CD4-positive, alpha-beta T cell treated with Interleukin-17A for 4 hours (primary cell): Measurements from ENCODE around the gene PRAME.
A peak's percentile ranks its signal among the peaks of the same experiment; 100 is the strongest.
"Not testable (repeated sequence)": the region's sequence is repeated elsewhere in the genome, so short reads cannot be mapped to it uniquely, and the experiment has no call there.

ENCODE experiments used
- DNase-seq: peaks from one replicate; pipeline ENCODE4 v3.0.0-alpha.2; 2020; ENCODE audit warnings: mixed read lengths

The PRAME gene

DNA sequence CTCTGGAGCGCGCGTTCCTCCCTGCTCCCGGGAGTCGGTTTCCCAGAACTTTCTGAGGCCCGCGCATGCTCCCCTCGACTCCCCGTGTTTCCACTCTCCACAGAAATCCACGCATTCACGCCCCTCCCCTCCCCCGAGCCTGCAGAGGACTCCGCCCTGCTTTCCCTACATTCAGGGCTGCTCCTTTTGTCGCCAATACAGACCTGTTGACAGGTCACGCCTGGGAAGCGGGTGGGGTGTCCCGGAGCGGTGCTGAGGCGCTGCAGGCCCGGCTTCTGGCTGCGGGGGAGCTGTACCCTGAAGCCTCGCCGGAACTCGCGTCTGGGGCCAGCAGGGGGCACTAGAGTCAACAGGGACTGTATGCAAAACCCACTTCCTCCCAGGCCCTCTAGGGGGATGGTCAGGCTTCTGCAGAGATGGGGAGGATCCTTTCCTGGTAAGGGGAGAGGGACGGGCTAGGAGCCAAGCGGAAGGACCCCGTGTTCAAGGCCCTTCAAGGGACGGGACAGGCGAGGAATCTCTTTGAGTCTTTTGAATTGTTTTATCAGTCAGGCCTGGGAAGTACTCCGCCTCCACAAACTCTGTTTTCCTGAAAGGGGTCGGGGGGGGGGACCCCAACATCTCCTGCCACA is at the start of gene PRAME:
Gene PRAME, minus strand, starts transcription at position 294 of the 632 bp plus-strand sequence. CDS start 2,433 bp downstream, outside the sequence.
- DNase-seq: peak; percentile 67

DNA sequence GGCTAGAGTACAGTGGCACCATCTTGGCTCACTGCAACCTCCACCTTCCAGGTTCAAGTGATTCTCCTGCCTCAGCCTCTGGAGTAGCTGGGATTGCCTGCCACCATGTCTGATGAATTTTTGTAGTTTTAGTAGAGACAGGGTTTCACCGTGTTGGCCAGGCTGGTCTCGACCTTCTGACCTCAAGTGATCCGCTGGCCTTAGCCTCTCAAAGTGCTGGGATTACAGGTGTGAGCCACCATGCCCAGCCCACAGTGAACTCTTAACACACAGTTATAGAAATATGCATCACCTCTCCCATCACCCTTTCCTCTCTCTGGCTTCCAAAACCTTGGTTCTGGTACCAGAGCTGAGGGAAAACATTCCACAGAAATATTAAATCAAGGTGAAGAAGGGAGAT is 49.0 kb upstream of the PRAME start:
- DNase-seq: not testable (repeated sequence)

DNA sequence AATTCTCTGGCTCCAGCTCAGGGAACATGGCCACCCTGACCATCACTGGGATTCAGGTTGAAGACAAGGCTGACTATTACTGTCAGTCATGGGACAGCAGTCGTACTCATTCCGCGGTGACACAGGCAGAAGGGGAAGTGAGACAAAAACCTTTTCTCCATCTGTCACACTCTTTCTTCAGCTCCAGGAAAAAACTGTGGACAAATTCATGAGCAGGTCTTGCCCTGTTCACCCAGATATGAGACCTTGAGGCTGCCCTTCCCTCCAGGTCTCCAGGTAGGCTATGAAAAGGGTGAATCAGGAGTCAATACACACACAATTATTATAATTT is 46.0 kb upstream of the PRAME start:
- DNase-seq: no peak

GRCh38 chr22:22604326-22605073 is 45.4 kb upstream of the PRAME start:
- DNase-seq: no peak

DNA sequence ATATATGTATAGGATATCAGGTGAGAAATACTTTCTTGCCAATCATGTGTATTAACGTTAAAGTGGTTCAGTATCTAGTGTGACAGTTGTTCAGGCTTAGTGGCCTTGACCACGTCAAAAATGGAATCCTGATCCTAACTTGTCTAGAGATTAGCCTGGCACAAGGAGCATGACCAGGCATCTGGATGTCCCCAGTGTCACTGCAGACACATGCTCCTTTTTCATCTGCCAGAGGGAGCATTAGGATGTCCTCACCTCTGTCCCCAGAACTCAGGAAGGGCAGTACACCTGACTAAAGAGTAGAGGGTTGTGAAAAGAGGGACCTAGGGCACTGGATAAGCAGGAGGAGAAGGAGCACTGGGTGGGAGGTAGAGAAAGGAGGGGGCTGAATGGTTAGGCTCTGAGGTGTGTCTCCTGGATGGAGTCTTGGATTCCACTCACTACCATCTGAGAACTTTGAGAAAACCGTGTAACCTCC is 44.4 kb upstream of the PRAME start:
- no peak for DNase-seq

- no peak for DNase-seq
Measured at GRCh38 chr22:22600531-22601261, 41.6 kb upstream of the PRAME start.

GRCh38 chr22:22599248-22599647 is 40.2 kb upstream of the PRAME start:
- DNase-seq: no peak

GRCh38 chr22:22598144-22598543 is 39.1 kb upstream of the PRAME start:
- no peak for DNase-seq

DNA sequence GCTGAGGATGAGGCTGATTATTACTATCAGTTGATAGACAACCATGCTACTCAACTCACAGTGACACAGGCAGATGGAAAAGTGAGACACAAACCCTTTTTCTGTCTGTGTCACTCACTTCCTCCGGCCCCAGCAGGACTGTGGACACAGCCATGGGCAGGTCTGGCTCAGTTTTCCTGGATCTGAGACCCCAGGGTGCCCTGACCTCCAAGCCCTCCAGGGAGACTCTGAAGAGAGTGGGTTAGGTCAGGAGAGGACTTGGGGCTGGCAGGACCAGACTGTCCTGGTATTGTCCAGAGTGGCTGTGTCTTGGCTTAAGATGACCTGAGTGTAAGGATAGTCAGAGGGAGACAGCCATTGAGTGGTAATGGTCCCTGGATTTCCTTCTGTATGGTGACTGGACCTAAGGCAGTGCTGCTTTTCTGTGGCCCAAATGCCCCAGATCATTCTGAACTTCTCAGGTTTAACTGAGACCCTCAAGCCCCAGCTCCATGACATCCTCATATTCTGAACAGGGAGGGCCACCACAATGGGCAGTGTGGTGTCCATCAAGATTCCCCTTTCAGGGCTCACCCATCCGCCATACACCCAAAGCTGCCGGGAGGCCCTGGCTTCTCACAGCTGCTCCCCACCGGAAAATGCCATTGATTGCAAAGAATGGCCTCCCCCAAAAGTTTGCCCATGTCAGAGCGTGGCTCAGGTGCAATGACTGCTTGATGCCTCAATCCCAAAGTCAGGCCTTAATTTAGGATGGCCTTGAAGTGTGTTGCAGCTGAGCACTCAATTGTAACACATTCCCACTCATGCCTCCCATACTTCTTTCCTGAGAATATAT is 36.2 kb upstream of the PRAME start:
- no peak for DNase-seq

DNA sequence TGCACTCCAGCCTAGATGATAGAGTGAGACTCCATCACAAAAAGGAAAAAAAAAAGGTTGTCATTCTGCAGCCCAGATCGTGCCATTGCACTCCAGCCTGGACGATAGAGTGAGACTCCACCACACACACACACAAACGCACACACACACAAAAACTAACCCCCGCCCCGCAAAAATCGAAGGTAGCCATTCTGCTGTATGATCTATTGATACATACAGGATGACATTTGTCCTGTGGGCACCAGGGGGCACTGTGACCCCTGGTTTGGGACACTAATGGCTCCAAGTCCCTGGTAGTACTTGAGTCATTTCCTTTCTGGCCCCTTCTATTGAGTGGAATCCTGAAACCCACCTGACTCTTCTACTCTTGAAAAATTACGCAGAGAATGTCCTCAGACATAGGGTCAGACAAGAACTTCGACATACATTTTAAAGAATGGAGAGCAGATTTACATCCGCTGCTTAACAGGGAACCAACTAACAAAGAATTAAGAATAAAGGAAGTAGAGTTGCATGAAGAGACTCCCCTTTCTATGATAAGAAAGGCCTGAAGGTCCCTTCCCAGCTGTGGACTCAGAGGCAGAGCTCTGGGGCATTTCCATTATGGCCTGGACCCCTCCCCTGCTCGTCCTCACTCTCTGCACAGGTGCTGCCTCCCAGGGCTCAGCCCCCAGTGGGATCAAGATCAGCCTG is 35.0 kb upstream of the PRAME start:
- peak; percentile 65 for DNase-seq

DNA sequence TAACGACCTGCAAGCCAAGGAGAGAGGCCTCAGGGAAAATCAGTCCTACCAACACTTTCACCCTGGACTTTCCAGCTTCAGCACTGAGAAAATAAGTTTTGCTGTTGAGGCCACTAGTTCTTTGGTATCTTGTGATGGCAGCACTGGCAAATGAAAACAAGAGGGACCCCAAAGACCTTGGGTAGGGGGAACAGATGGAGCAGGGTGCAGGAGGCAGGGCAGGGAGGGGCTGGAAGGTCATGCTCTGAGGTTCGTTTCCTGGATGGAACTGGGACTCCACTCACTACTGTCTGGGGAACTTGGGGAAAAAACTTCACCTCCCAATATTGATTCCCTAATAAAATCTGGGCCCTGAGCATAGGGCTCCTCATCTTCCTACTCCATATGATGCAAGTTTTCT is 34.2 kb upstream of the PRAME start:
- DNase-seq: no peak

GRCh38 chr22:22591348-22592299 is 32.6 kb upstream of the PRAME start:
- no peak for DNase-seq

DNA sequence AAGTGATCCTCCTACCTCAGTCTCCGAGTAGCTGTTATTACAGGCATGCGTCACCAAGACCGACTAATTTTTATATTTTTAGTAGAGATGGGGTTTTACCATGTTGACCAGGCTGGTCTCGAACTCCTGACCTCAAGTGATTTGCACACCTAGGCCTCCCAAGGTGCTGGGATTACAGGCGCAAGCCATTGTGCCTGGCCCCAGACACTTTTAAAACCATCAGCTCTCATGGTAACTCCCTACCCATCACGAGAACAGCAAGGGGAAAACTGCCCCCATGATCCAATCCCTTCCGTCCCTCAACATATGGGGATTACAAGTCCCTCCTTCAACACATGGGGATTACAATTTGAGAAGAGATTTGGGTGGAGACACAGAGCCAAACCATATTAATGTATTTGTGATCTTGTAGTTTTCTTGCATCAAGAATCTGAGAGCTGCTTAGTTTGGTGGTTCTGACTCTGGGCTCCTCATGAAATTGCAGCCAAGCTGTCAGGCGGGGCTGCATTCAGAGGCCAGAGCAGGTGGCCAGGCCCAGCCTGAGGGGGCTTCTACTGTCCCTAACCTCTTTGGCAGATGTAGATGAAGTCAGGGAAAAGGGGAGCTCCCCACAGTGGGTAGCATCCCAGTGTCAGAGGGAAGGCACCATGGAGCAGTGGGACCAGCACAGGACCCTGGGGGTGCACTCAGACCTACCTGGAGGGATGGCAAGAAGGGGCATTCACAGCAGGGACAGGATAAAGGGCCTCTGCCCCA is 31.2 kb upstream of the PRAME start:
- DNase-seq: no peak

- DNase-seq: no peak
Measured at GRCh38 chr22:22588485-22589164, 29.6 kb upstream of the PRAME start.

DNA sequence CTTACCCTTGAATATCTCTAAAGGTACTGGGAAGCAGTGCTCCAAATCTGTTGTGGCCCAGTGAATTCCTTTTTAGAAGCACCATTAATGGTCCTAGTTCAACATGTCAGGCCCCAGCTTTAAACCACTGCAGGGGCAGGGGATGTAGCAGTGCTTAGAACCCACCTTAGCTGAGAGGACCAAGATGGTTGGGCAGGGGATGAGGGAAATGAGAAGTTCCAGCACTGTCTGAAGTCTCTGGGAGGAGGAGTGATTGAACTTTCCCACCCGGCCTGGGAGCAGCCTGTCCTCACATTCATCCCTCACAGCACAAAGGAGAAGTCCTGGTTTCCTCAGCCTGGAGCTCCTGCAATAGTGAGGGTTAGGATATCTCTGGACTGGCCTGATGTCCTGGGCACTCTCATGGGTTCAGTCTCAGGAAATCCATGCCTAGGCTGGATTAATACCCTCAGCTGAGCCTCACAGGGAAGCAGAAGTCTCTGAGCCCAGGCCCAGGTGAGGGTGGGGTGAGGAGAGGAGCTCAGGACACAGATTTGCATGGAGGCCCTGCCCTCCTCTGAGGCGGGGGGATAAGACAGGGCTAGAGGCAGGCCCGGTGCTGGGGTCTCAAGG is 28.6 kb upstream of the PRAME start:
- no peak for DNase-seq

DNA sequence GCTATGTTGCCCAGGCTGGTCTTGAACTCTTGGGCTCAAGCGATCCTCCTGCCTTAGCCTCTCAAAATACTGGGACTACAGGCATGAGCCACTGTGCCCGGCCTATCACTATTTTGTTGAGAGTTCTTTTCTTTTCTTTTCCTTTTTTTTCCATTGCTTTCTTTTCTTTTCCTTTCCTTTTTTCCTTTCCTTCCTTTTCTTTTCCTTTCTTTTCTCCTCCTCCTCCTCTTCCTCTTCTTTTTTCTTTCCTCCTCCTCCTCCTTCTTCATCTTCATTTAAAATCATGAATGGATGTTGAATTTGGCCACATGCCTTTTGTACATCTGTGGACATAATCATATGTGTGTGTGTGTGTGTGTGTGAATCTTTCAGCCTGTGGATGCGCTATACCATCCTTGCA is 25.7 kb upstream of the PRAME start:
- no peak for DNase-seq

GRCh38 chr22:22583030-22583429 is 24.0 kb upstream of the PRAME start:
- no peak for DNase-seq

DNA sequence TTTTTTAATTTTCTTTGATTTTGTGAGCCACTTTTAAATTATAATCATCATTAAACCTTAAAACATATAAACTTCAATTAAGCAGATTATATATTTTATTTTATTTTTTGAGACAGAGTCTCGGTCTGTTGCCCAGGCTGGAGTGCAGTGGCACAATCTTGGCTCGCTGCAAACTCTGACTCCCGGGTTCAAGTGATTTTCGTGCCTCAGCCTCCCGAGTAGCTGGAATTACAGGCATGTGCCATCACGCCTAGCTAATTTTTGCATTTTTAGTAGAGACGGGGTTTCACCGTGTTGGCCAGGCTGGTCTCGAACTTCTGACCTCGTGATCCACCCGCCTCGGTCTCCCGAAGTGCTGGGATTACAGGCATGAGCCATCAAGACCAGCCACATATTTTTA is 22.5 kb upstream of the PRAME start:
- not testable (repeated sequence) for DNase-seq
